Heart left ventricle (tissue), 13 donors: ENCODE results near the gene INPP4B.

Experiments
- POLR2A ChIP-seq, 2 donors: fragments of 450-650 bp; IDR thresholded peaks; one replicate each; pipeline ENCODE4 v1.6.1; 2017; ENCODE audit warnings: antibody characterized with exemption in 2 of 2, mild to moderate bottlenecking in 2 of 2, moderate library complexity in 2 of 2
- TF ChIP-seq, protein P1 (sequence below), 12 donors: fragments of 200-600 bp; sonication (generic) in 4 of 12; IDR thresholded peaks; one replicate each; pipeline versions ENCODE4 v1.5.0 to v1.8.0; 2018 to 2022; ENCODE audit warnings: antibody characterized with exemption in 12 of 12, mild to moderate bottlenecking in 5 of 12
- donor health status: ischemic (EF 13 %, LVEDD 7.1; RV severe dilation, severe dysfunction).
- donor health status: DM: no; HTN: yes; CAD: no.
- donor health status: DM: no; HTN: no; CAD: no.
- donor health status: ischemic (EF 25% LVEDD 6.9; RV normal size, moderate dysfunction).
- donor health status: ischemic (EF 25% LVEDD 5.7; RV mildly dilated, moderate dysfunction).
- donor health status: ischemic (EF 35%, LVEDD 5.7; RV mildly dilated, moderate dysfunction).
- donor health status: nonischemic (EF 11% LVEDD 7.7; RV severe dilation, severe dysfunction).
- donor health status: DM: yes; HTN: yes; CAD: no.
- donor health status: PGD.
- donor health status: ischemic (EF 29% LVEDD 5.4; RV normal size, mild dysfunction).
- donor health status: nonischemic (EF 23%, LVEDD 6.1; RV moderate dilation, normal function).

GRCh38 chr4:142416121-142416520 is 430.0 kb downstream of the INPP4B start:
- TF ChIP-seq, protein P1, sequence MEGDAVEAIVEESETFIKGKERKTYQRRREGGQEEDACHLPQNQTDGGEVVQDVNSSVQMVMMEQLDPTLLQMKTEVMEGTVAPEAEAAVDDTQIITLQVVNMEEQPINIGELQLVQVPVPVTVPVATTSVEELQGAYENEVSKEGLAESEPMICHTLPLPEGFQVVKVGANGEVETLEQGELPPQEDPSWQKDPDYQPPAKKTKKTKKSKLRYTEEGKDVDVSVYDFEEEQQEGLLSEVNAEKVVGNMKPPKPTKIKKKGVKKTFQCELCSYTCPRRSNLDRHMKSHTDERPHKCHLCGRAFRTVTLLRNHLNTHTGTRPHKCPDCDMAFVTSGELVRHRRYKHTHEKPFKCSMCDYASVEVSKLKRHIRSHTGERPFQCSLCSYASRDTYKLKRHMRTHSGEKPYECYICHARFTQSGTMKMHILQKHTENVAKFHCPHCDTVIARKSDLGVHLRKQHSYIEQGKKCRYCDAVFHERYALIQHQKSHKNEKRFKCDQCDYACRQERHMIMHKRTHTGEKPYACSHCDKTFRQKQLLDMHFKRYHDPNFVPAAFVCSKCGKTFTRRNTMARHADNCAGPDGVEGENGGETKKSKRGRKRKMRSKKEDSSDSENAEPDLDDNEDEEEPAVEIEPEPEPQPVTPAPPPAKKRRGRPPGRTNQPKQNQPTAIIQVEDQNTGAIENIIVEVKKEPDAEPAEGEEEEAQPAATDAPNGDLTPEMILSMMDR (IDR thresholded peaks at IDR 0.05) = no peak
- TF ChIP-seq POLR2A (IDR thresholded peaks at IDR 0.05) = no peak
